ENCODE measurements around the gene NTN4.

NTN4 gene

GRCh38 chr12:95715177-95715576, 75.4 kb downstream of the NTN4 start:
- no peak for DNase-seq (ENCODE audit: extremely low read depth, low read depth)
- TF ChIP-seq, protein P1, sequence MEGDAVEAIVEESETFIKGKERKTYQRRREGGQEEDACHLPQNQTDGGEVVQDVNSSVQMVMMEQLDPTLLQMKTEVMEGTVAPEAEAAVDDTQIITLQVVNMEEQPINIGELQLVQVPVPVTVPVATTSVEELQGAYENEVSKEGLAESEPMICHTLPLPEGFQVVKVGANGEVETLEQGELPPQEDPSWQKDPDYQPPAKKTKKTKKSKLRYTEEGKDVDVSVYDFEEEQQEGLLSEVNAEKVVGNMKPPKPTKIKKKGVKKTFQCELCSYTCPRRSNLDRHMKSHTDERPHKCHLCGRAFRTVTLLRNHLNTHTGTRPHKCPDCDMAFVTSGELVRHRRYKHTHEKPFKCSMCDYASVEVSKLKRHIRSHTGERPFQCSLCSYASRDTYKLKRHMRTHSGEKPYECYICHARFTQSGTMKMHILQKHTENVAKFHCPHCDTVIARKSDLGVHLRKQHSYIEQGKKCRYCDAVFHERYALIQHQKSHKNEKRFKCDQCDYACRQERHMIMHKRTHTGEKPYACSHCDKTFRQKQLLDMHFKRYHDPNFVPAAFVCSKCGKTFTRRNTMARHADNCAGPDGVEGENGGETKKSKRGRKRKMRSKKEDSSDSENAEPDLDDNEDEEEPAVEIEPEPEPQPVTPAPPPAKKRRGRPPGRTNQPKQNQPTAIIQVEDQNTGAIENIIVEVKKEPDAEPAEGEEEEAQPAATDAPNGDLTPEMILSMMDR (IDR thresholded peaks at IDR 0.05; ENCODE audit: low read depth, low read length, missing control alignments): no peak
- H3K4me3 ChIP-seq (replicated peaks; ENCODE audit: low read depth, low read length): no peak overlapping the region

DNA sequence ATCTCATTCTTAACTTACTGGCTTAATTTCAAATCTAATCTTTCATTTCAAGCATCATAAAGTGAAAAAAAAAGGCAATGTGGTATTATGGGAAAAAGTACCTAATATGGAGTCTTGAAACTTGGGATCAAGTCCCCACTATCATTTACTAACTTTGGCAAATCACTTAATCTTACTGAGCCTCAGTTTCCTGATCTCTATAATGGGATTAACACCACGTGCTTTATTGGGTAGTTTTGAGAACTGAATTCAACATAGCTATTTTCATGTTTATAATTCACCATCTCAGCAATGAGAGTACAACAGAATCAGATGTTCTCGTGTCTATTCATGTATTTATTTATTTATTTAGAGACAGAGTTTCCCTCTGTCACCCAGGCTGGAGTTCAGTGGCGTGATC, 78.3 kb downstream of the NTN4 start:
- TF ChIP-seq, protein P1 (IDR thresholded peaks at IDR 0.05; ENCODE audit: low read depth, low read length, missing control alignments): no peak
- no peak for DNase-seq (ENCODE audit: extremely low read depth, low read depth)
- H3K4me3 ChIP-seq (replicated peaks; ENCODE audit: low read depth, low read length): no peak overlapping the region

- no peak overlapping the region for H3K4me3 ChIP-seq (replicated peaks; ENCODE audit: low read depth, low read length)
Observed at GRCh38 chr12:95710386-95710785, 80.2 kb downstream of the NTN4 start.

DNA sequence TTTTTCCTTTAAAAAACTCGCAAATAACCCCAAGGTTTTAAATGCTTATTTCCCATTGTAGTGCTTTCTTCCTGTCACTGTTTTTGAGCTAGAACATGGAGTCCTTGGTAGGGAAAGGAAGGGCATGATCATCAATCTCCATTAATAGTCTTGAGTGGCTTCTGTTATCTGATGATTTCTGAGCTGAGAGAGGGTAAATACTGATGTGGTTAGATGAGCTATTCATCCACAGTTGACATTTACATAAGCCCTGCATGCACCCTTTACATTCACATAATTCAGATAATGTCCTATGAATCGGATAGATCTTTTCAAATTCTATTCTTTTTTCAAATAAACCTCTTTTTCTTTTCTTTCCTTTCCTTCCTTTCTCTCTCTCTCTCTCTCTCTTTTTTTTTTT, 81.4 kb downstream of the NTN4 start:
- no peak overlapping the region for H3K4me3 ChIP-seq (replicated peaks; ENCODE audit: low read depth, low read length)
- TF ChIP-seq, protein P1 (IDR thresholded peaks at IDR 0.05; ENCODE audit: low read depth, low read length, missing control alignments): no peak
- DNase-seq (ENCODE audit: extremely low read depth, low read depth): no peak

More at GRCh38 chr12:95710386-95710785, 80.2 kb downstream of the NTN4 start:
- no peak for DNase-seq (ENCODE audit: extremely low read depth, low read depth)
- TF ChIP-seq, protein P1 (IDR thresholded peaks at IDR 0.05; ENCODE audit: low read depth, low read length, missing control alignments): no peak

DNA sequence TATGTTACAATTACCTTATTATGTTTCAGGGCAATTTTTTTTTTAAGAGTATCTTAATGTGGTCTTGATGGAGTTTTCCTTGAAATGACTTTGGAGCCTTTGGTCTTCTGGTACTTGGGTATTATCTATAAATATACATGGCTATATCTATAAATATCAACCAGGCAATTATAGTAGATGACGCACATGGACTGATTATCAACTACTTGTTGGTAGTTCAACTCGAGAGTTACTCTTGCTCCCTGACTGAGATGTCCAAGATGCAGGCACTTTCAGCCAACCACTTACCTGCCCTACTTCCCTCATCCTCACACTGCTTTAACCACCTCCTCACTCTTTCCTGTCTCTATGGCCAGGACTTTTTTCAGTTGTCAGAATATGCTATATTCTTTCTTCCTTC, 85.4 kb downstream of the NTN4 start:
- no peak overlapping the region for H3K4me3 ChIP-seq (replicated peaks; ENCODE audit: low read depth, low read length)
- no peak for DNase-seq (ENCODE audit: extremely low read depth, low read depth)
- TF ChIP-seq, protein P1 (IDR thresholded peaks at IDR 0.05; ENCODE audit: low read depth, low read length, missing control alignments): no peak

DNA sequence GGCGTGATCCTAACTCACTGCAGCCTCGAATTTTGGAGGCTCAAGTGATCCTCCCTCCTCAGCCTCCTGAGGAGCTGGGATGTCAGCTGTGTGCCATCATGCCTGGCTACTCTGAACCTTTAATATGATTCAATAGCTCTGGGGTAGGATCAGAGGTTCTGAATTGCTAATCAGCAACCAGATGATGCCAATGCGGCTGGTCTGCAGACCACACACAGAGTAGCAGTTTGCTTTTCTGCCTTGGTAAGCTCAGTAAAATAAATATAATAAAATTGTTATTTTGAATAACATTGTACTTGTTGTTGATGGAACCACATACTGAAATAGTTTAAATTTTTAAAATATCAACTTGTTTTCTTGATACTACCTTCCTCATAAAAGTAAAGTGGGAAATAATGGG, 86.6 kb downstream of the NTN4 start:
- no peak overlapping the region for H3K4me3 ChIP-seq (replicated peaks; ENCODE audit: low read depth, low read length)
- DNase-seq (ENCODE audit: extremely low read depth, low read depth): no peak
- TF ChIP-seq, protein P1 (IDR thresholded peaks at IDR 0.05; ENCODE audit: low read depth, low read length, missing control alignments): no peak

DNA sequence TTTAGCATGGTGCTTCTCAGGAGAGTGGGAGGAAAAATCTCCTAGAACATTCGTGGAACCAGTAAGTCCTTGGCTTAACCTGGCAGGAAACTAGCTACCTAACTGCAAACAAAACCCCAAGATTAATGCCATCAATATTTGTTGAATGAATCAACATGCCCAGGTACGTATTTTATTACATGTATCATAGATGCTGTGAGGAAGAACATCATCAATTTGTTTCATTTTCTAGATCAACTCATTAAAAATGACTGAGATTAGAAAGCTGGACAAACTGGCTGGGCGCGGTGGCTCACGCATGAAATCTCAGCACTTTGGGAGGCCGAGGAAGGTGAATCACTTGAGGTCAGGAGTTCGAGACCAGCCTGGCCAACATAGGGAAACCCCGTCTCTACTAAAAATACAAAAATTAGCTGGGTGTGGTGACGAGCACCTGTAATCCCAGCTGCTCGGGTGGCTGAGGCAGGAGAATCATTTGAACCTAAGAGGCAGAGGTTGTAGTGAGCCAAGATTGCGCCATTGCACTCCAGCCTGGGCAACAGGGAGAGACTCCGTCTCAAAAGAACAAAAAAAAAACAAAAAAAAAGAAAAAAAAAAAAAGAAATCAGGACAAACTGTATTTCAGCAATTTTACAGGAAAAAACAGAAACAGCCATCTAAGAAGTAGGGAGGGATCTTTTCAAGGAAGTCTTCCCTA, 88.7 kb downstream of the NTN4 start:
- TF ChIP-seq, protein P1 (IDR thresholded peaks at IDR 0.05; ENCODE audit: low read depth, low read length, missing control alignments): no peak
- no peak overlapping the region for H3K4me3 ChIP-seq (replicated peaks; ENCODE audit: low read depth, low read length)
- DNase-seq (ENCODE audit: extremely low read depth, low read depth): no peak

All from HFF-Myc (cell line).